Naive B cell (primary cell): Measurements from ENCODE around the gene HOXD12. TPM values are rescaled to one million over a fixed set of nuclear protein-coding genes. Genes with fewer than 3 reads are reported as not detected.

Experiments
- ATAC-seq, 2 donors: fragments of 150-1000 bp; cut with Tn5 transposase; 2 replicates each; pipeline ENCODE4 v1.10.0; 2021; ENCODE audit warnings: low read depth in 2 of 2, mild to moderate bottlenecking in 2 of 2, moderate library complexity in 2 of 2
- DNase-seq: peaks from one replicate; pipeline ENCODE4 v3.0.0; 2022
- H3K27ac Mint-ChIP-seq, 6 donors: one replicate each; pipeline ENCODE4 v1.8.0; 2020 to 2022; ENCODE audit warnings: mild to moderate bottlenecking in 6 of 6, mixed read lengths in 6 of 6, moderate library complexity in 5 of 6, inconsistent platforms in 2 of 6
- H3K27me3 Mint-ChIP-seq, 3 donors: one replicate each; pipeline ENCODE4 v1.8.0; 2021 to 2022; ENCODE audit warnings: mixed read lengths in 3 of 3, mild to moderate bottlenecking in 1 of 3
- H3K36me3 Mint-ChIP-seq, 2 donors: one replicate each; pipeline ENCODE4 v1.8.0; 2020 to 2022; ENCODE audit warnings: mixed read lengths in 2 of 2, inconsistent platforms in 1 of 2, mild to moderate bottlenecking in 1 of 2
- H3K4me1 Mint-ChIP-seq, 3 donors: one replicate each; pipeline ENCODE4 v1.8.0; 2020 to 2022; ENCODE audit warnings: mixed read lengths in 3 of 3, inconsistent platforms in 1 of 3, mild to moderate bottlenecking in 1 of 3, moderate library complexity in 1 of 3
- H3K4me3 Mint-ChIP-seq, 8 donors: one replicate each; pipeline ENCODE4 v1.8.0; 2020 to 2022; ENCODE audit warnings: mild to moderate bottlenecking in 8 of 8, mixed read lengths in 8 of 8, moderate library complexity in 8 of 8, inconsistent platforms in 2 of 8
- H3K9me3 Mint-ChIP-seq, 7 donors: one replicate each; pipeline ENCODE4 v1.8.0; 2020 to 2022; ENCODE audit warnings: mixed read lengths in 7 of 7, mild to moderate bottlenecking in 5 of 7, inconsistent platforms in 2 of 7, moderate library complexity in 1 of 7
- polyA plus RNA-seq, 6 donors: library from polyadenylated mRNA; unstranded; fragments of 300-500 nt; fragmentation: Illumina TruSeq; gene quantifications; one replicate each; pipeline ENCODE4 v1.2.3, GENCODE V29; 2021; ENCODE audit warnings: low read depth in 6 of 6

Gene HOXD12
- polyA plus RNA-seq, 6 donors from 2014 or later, result not detected

DNA sequence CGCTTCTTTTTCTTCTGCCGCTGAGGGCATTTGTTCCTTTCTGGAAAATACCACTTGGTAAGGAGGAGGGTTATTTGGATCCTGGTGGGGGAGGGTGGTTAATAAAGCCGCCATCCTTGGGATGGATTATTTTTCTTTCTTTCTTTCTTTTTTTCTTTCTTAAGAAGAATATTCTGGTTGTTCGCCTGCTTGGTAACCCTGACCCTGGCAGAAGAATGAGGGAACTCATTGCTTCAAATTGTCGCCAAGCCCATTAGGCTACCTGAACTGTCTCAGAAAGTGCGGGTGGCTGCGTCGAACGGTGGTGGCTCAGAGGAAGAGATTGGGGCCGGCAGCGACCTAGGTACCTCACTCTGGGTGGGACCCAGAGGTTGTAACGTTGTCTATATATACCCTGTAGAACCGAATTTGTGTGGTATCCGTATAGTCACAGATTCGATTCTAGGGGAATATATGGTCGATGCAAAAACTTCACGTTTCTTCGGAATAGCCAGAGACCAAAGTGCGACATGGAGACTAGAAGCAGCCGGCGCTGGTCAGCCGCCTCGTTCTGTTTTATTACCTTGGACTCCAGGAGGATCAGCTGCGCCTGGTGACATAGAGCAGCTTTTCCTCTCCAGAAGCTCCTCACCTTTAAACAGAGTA, 50.5 kb downstream of the HOXD12 start:
- ATAC-seq, result no peak
- H3K9me3 Mint-ChIP-seq, result peaks cover 0 to 13% (median under 1%) of the 10 kb centered on the region in 7 donors
- H3K27me3 Mint-ChIP-seq, result peaks cover 67 to 96% (median 93%) of the 10 kb centered on the region in 3 donors
- peak overlapping the region in 2 of 8 donors; percentile 10 to 26 for H3K4me3 Mint-ChIP-seq
- H3K36me3 Mint-ChIP-seq, result peaks cover 0 to 8% of the 10 kb centered on the region in 2 donors
- no peak for DNase-seq
- peak overlapping the region in 1 of 6 donors; percentile 91 for H3K27ac Mint-ChIP-seq
- H3K4me1 Mint-ChIP-seq, result peaks cover 0 to 6% (median 2%) of the 10 kb centered on the region in 3 donors

DNA sequence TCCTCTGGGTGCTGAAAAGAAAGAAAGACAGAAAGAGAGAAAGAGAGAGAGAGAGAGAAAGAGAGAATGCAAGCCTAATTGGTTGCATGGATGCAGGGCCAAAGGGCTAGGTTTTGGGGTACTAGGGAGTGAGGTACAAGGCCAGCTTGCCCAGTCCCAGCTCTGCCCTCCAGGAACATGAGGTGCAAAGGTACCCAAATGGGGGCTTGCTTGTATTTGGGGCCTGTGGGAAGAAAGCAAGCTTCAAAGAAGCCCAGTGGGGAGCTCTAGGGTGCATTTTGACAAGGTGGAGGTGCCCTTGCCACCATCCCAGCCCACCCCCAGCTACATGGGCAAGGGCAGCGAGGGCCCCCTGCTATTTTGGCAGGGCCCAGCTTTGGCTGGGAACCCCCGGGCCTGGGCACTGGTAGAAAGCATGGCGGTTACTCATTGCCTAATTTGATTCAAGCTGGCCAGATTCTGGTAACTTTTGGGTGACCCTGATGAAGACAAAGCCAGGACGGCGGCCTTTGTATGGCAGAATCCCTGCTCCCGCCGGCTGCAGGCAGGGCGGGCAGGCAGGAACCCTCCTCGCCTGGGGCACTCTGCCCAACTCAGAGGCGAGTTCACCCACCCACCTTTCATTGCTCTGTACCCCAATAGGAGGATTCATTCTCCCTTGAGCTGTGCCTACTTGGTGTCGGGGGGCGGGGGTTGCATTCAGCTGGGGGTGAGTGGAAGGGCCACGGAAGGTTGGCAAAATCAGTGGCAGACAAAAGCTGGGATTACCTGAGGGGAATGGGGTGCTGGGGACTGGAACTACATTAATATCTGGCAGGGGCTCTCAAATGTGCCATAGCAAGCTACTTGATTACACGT, 51.2 kb downstream of the HOXD12 start:
- Mint-ChIP-seq H3K4me1 (peaks cover 0 to 6% (median 2%) of the 10 kb centered on the region in 3 donors), H3K27ac (peak overlapping the region in 2 of 6 donors; percentile 43 to 91), H3K9me3 (peaks cover 0 to 13% (median 0%) of the 10 kb centered on the region in 7 donors), H3K27me3 (peaks cover 66 to 96% (median 93%) of the 10 kb centered on the region in 3 donors), H3K4me3 (peak overlapping the region in 2 of 8 donors; percentile 10 to 26), H3K36me3 (peaks cover 0 to 8% of the 10 kb centered on the region in 2 donors)
- ATAC-seq (no peak), DNase-seq (no peak)

DNA sequence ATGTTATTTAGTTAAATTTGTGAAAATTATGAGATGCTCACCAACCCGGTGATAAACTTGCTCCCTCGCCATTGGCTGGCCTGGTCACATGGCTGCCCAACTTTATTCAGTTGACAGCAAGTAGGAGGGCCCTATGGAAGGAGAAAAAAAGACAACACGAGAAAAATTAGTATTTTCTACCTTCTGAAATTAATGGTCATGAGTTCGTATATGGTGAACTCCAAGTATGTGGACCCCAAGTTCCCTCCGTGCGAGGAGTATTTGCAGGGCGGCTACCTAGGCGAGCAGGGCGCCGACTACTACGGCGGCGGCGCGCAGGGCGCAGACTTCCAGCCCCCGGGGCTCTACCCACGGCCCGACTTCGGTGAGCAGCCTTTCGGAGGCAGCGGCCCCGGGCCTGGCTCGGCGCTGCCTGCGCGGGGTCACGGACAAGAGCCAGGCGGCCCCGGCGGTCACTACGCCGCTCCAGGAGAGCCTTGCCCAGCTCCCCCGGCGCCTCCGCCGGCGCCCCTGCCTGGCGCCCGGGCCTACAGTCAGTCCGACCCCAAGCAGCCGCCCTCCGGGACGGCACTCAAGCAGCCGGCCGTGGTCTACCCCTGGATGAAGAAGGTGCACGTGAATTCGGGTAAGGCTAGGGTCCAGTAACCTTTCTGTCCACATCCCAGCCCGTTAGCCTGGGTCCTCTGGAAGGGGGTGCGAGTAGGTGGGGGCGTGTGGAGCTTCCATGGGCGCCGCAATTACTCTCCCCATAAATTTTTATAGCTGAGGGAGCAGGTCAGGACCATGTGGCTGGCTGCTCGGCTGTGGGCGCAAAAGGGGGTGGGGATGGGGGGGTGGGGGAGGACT, 52.1 kb downstream of the HOXD12 start, which contains the start of gene HOXD4:
Gene HOXD4, plus strand, starts transcription at position 109 of the 846 bp plus-strand sequence. Its CDS starts 84 bp downstream, at position 193.
- no peak for ATAC-seq
- H3K9me3 Mint-ChIP-seq, result peaks cover 0 to 13% (median 0%) of the 10 kb centered on the region in 7 donors
- no peak for DNase-seq
- peak within 1 kb of the TSS in 3 of 6 donors; percentile 7 to 91 (median 43) for H3K27ac Mint-ChIP-seq
- peaks cover 0 to 6% (median 2%) of the 10 kb centered on the region in 3 donors for H3K4me1 Mint-ChIP-seq
- peaks cover 0 to 8% of the 10 kb centered on the region in 2 donors for H3K36me3 Mint-ChIP-seq
- peaks cover 63 to 96% (median 93%) of the 10 kb centered on the region in 3 donors for H3K27me3 Mint-ChIP-seq
- H3K4me3 Mint-ChIP-seq, result peak within 1 kb of the TSS in 2 of 8 donors; percentile 10 to 26

Other genes starting within 250 kb of the HOXD12 start
- gene LNPK, start 97.5 kb upstream of the HOXD12 start, polyA plus RNA-seq, result 10 to 100 TPM in 4 of 6 donors, 1 to 10 TPM in 2; 7.1 to 15.6 (median 10.2) TPM
- not detected for gene EVX2, start 15.8 kb upstream of the HOXD12 start, polyA plus RNA-seq
- gene HOXD13, start 7.1 kb upstream of the HOXD12 start, polyA plus RNA-seq, result not detected
- gene HOXD11, start 7.5 kb downstream of the HOXD12 start, polyA plus RNA-seq, result not detected
- not detected for gene HOXD10, start 17.0 kb downstream of the HOXD12 start, polyA plus RNA-seq
- not detected for gene HOXD9, start 22.9 kb downstream of the HOXD12 start, polyA plus RNA-seq
- gene HOXD8, start 29.9 kb downstream of the HOXD12 start, polyA plus RNA-seq, result not detected
- not detected for gene HOXD4, start 51.8 kb downstream of the HOXD12 start, polyA plus RNA-seq
- gene HOXD3, start 57.5 kb downstream of the HOXD12 start, polyA plus RNA-seq, result not detected
- gene HOXD1, start 88.9 kb downstream of the HOXD12 start, polyA plus RNA-seq, result not detected
- gene MTX2, start 169.6 kb downstream of the HOXD12 start, polyA plus RNA-seq, result 10 to 100 TPM; 10.7 to 44.4 (median 19.3) TPM